A673 (cell line): ENCODE data around the gene SLC27A4. TPM values are rescaled to one million over a fixed set of nuclear protein-coding genes. Genes with fewer than 3 reads are reported as not detected.

Source experiments
- BruUV-seq: library from RNA; stranded (reverse); fragments of 400-500 nt; replicated peaks from 2 replicates; lab custom pipeline; 2021; lab: Mats Ljungman, UMichigan
- CTCF ChIA-PET: fragments of 300-600 bp; sonication (Branson Sonifier 250); formaldehyde crosslinking; loops from one replicate; lab custom pipeline; 2022; ENCODE audit warnings: antibody characterized with exemption; lab: Charles Lee
- POLR2A ChIA-PET: fragments of 300-600 bp; sonication (Branson Sonifier 250); formaldehyde crosslinking; loops from one replicate; lab custom pipeline; 2022; ENCODE audit warnings: antibody characterized with exemption; ENCODE audit not compliant: low non-redundant PET; lab: Charles Lee
- DNase-seq: peaks from one replicate; pipeline ENCODE4 v3.0.0-alpha.2; 2015; ENCODE audit warnings: low spot score
- H3K27ac ChIP-seq: fragments of 200-600 bp; sonication (generic); 2 replicates; pipeline ENCODE4 v1.5.1; 2016; ENCODE audit warnings: mixed run types, low read depth, mild to moderate bottlenecking, mixed read lengths, antibody characterized with exemption, low read length; ENCODE audit not compliant: poor library complexity, severe bottlenecking
- H3K27me3 ChIP-seq: fragments of 200-600 bp; sonication (generic); replicated peaks from 2 replicates; pipeline ENCODE4 v1.6.1; 2017; ENCODE audit warnings: mixed run types, low read depth, mild to moderate bottlenecking, mixed read lengths, antibody characterized with exemption, low read length; ENCODE audit not compliant: insufficient read depth, poor library complexity
- H3K36me3 ChIP-seq: fragments of 200-600 bp; sonication (generic); 2 replicates; pipeline ENCODE4 v1.6.1; 2016; ENCODE audit warnings: mixed run types, mild to moderate bottlenecking, mixed read lengths, antibody characterized with exemption, low read length; ENCODE audit not compliant: insufficient read depth, poor library complexity, severe bottlenecking
- H3K4me1 ChIP-seq: fragments of 200-600 bp; sonication (generic); 2 replicates; pipeline ENCODE4 v1.6.1; 2017; ENCODE audit warnings: mixed run types, mild to moderate bottlenecking, mixed read lengths, antibody characterized with exemption, low read length; ENCODE audit not compliant: insufficient read depth, poor library complexity, severe bottlenecking
- H3K4me3 ChIP-seq: fragments of 200-600 bp; sonication (generic); 2 replicates; pipeline ENCODE4 v1.5.1; 2016; ENCODE audit warnings: low read depth, mixed run types, mild to moderate bottlenecking, mixed read lengths, low read length; ENCODE audit not compliant: poor library complexity, severe bottlenecking
- H3K9me3 ChIP-seq: fragments of 200-600 bp; sonication (generic); 2 replicates; pipeline ENCODE4 v1.6.1; 2016; ENCODE audit warnings: mixed run types, low read depth, mild to moderate bottlenecking, mixed read lengths, antibody characterized with exemption, low read length; ENCODE audit not compliant: poor library complexity, severe bottlenecking
- EZH2 ChIP-seq: fragments of 200-600 bp; sonication (generic); IDR thresholded peaks from 2 replicates; pipeline ENCODE4 v1.6.1; 2017; ENCODE audit warnings: borderline replicate concordance, low read depth, mild to moderate bottlenecking, mixed read lengths, antibody characterized with exemption, low read length; ENCODE audit not compliant: poor library complexity, severe bottlenecking
- intact Hi-C: fragments of 100-400 bp; cut with micrococcal nuclease; formaldehyde crosslinking; loops from one replicate; pipeline ENCODE4 v1.10.0; 2022; ENCODE audit not compliant: unreplicated experiment
- total RNA-seq: library from RNA; stranded (reverse); gene quantifications from 2 replicates; pipeline ENCODE4 v1.2.3, GENCODE V29; 2021
- TF ChIP-seq, protein P1 (sequence below): fragments of 300-800, 200-600 bp; sonication (generic); conservative IDR thresholded peaks from 2 replicates; pipeline ENCODE4 v1.5.1; 2017; ENCODE audit warnings: low read depth, mild to moderate bottlenecking, antibody characterized with exemption, low read length, moderate library complexity, mixed read lengths

SLC27A4 gene
- total RNA-seq, 1 experiment from 2014 or later = 39.1 TPM

DNA sequence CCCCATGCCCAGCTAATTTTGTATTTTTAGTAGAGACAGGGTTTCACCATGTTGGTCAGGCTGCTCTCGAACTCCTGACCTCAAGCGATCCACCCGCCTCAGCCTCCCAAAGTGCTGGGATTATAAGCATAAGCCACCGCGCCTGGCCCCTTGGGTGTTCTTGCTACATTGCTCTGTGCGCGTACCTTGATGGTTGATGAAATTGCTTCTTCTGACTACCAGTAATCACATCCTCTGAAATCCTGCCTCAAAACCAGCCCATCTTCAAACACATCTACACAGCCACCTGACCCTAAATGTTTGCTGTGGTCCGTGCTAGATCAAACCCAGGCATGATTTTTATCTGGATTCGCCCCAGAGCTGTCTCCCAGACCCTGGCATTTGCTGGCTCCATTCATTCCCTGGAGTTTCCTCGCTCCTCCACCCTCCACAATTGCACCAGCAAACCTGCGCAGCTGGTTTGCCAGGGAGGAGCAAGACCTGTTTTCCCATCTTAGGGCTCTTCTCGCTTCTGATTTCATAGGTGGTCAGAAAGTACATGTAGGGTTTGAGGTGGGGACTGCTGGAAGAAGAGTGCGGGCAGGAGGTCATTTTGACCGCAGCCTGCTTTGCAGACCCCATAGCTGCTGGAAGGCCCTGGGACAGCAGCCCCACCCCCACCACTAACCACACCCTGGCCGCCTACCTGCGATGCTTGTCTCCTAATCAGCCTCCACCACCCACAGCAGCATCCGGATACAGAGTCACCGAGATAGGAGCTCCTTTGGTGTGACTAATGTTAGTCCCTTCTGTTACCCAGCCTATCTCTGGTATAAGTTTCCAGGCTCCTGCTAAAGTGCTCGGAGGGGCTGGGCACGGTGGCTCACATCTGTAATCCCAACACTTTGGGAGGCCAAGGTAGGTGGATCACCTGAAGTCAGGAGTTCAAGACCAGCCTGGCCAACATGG is 41.5 kb upstream of the SLC27A4 start:
- H3K36me3 ChIP-seq = no peaks in the 10 kb centered on the region
- no peaks in the 10 kb centered on the region for H3K4me1 ChIP-seq
- no peak for TF ChIP-seq EZH2
- TF ChIP-seq, protein P1, sequence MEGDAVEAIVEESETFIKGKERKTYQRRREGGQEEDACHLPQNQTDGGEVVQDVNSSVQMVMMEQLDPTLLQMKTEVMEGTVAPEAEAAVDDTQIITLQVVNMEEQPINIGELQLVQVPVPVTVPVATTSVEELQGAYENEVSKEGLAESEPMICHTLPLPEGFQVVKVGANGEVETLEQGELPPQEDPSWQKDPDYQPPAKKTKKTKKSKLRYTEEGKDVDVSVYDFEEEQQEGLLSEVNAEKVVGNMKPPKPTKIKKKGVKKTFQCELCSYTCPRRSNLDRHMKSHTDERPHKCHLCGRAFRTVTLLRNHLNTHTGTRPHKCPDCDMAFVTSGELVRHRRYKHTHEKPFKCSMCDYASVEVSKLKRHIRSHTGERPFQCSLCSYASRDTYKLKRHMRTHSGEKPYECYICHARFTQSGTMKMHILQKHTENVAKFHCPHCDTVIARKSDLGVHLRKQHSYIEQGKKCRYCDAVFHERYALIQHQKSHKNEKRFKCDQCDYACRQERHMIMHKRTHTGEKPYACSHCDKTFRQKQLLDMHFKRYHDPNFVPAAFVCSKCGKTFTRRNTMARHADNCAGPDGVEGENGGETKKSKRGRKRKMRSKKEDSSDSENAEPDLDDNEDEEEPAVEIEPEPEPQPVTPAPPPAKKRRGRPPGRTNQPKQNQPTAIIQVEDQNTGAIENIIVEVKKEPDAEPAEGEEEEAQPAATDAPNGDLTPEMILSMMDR = no peak
- no peaks in the 10 kb centered on the region for H3K27me3 ChIP-seq
- BruUV-seq = no TSS peak
- no peak overlapping the region for H3K4me3 ChIP-seq
- ChIA-PET CTCF (no interaction called here), POLR2A (interaction anchor here (0.7 kb wide), 1 partner anchor 12 kb away, joined by 8 read pairs; no protein-coding TSS in a partner anchor)
- no peak overlapping the region for H3K27ac ChIP-seq
- H3K9me3 ChIP-seq = no peaks in the 10 kb centered on the region
- DNase-seq = no peak
- intact Hi-C loops = loop anchor here (5.0 kb wide), 1 partner anchor 113 kb away; no protein-coding TSS in a partner anchor

DNA sequence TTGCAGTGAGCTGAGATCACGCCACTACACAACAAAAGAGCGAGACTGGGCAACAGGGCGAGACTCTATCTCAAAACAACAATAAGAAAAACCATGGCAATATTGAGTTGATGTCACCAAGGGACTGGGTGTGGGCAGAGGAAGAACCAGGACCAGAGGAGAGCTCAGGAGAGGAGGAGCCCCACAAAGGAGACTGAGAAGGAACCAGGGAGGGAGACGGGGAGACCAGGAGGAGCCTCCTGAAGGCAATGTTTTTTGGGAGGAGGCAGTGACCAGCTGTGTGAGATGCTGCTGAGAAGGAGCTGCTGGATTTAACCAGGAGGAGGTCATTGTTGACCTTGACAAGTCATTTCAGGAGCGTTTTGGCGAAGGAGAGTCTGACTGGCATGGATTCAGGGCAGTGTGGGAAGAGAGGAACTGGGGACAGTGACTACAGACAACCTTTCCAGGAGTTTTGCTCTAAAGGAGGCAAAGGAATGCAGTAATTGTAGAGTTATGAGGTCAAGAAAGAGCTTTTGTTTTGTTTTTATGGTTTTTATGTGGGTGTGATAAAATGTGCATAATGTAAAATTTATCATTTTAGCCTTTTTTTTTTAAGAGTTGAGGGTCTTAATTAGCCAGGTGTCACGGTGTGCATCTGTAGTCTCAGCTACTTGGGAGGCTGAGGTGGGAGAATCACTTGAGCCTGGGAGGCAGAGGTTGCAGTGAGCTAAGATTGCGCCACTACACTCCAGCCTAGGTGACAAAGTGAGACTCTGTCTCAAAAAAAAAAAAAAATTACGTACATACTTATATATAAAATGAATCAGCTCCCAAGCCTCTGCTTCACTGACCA is 36.0 kb upstream of the SLC27A4 start:
- ChIA-PET CTCF (no interaction called here), POLR2A (interaction anchor here (0.9 kb wide), 1 partner anchor 8 kb away, joined by 3 read pairs; no protein-coding TSS in a partner anchor)
- TF ChIP-seq EZH2 = no peak
- TF ChIP-seq, protein P1 = no peak
- BruUV-seq = no TSS peak
- H3K27ac ChIP-seq = no peak overlapping the region
- H3K27me3 ChIP-seq = no peaks in the 10 kb centered on the region
- H3K4me1 ChIP-seq = no peaks in the 10 kb centered on the region
- no peaks in the 10 kb centered on the region for H3K9me3 ChIP-seq
- H3K4me3 ChIP-seq = no peak overlapping the region
- H3K36me3 ChIP-seq = peaks cover 4% of the 10 kb centered on the region
- DNase-seq = no peak
- intact Hi-C loops = no loop called here

DNA sequence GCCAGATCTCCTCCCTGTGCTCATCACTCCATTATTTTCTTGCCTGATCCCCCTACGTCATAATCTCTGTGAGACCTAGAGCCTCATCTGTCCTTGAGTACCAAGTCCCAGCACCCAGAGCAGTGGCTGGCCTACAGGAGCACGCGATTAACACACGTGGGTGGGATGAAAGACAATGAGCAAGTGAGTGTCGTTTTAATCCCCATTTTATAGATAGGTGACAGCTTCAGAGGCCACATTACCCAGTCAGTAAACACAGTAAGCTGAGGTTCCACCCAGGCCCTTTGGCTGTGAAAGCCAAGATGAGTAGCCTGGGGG is 35.4 kb upstream of the SLC27A4 start:
- Histone ChIP-seq H3K36me3 (peaks cover 9% of the 10 kb centered on the region), H3K27ac (no peak overlapping the region), H3K27me3 (no peaks in the 10 kb centered on the region), H3K4me3 (no peak overlapping the region), H3K4me1 (no peaks in the 10 kb centered on the region), H3K9me3 (no peaks in the 10 kb centered on the region)
- ChIA-PET POLR2A (no interaction called here), CTCF (no interaction called here)
- intact Hi-C loops = no loop called here
- no peak for TF ChIP-seq EZH2
- TF ChIP-seq, protein P1 = no peak
- BruUV-seq = no TSS peak
- DNase-seq = no peak
